ENCODE measurements around the gene DLG5.

DLG5 gene

GRCh38 chr10:77926566-77927401 is at the start of gene DLG5 (continued):
- TF ChIP-seq TRIM28 (IDR thresholded peaks at IDR 0.05; ENCODE audit: borderline replicate concordance, low read length) (no peak), ZFP37 (tag by site-specific recombination; IDR thresholded peaks at IDR 0.05) (no peak), ZNF114 (tag by site-specific recombination; IDR thresholded peaks at IDR 0.05) (no peak), ZNF792 (tag by site-specific recombination; IDR thresholded peaks at IDR 0.05) (no peak)

GRCh38 chr10:77975086-77975666 is 48.6 kb upstream of the DLG5 start:
- no peak overlapping the region for H3K27ac ChIP-seq (ENCODE audit: extremely low read depth, low read depth, low read length)
- TF ChIP-seq ZNF600 (tag by site-specific recombination; IDR thresholded peaks at IDR 0.05) (0 out of 2 replicates have a peak, but pooled peaks have one; percentile 16), ZBTB7A (tag by site-specific recombination; IDR thresholded peaks at IDR 0.05; ENCODE audit: low read depth) (no peak), ZIC2 (tag by site-specific recombination; IDR thresholded peaks at IDR 0.05) (peak; percentile 9; the same call in 1 of the 2 replicates)
- H3K4me3 ChIP-seq (ENCODE audit: low read depth, low read length), result no peak overlapping the region
- H3K4me1 ChIP-seq (ENCODE audit: control insufficient read depth, insufficient read depth, low read length), result no peaks in the 10 kb centered on the region
- ChIA-PET POLR2A (interaction anchor here (0.6 kb wide), 1 partner anchor 45 kb away, joined by 3 read pairs; no protein-coding TSS in a partner anchor), CTCF (interaction anchor here (0.6 to 1.9 kb wide), 12 partner anchors 8 to 130 kb away, joined by 3 to 13 read pairs (median 4); no protein-coding TSS in a partner anchor)
- no peaks in the 10 kb centered on the region for H3K9me3 ChIP-seq (ENCODE audit: control insufficient read depth, insufficient read depth, low read depth, low read length)
- H3K36me3 ChIP-seq (ENCODE audit: control insufficient read depth in 2 of 2, insufficient read depth in 1 of 2, low read length in 2 of 2), result peaks cover 21 to 47% of the 10 kb centered on the region in 2 experiments

GRCh38 chr10:77974396-77975074 is 48.0 kb upstream of the DLG5 start:
- no peak for TF ChIP-seq MYNN (tag by site-specific recombination; IDR thresholded peaks at IDR 0.05; ENCODE audit: borderline replicate concordance)
- no peak for TF ChIP-seq ZNF623 (tag by site-specific recombination; IDR thresholded peaks at IDR 0.05)
- peak; percentile 23 for TF ChIP-seq ZNF654 (tag by site-specific recombination; IDR thresholded peaks at IDR 0.05; ENCODE audit: low read depth)
- Histone ChIP-seq H3K27ac (ENCODE audit: extremely low read depth, low read depth, low read length) (no peak overlapping the region), H3K9me3 (ENCODE audit: control insufficient read depth, insufficient read depth, low read depth, low read length) (no peaks in the 10 kb centered on the region), H3K4me3 (ENCODE audit: low read depth, low read length) (no peak overlapping the region), H3K4me1 (ENCODE audit: control insufficient read depth, insufficient read depth, low read length) (no peaks in the 10 kb centered on the region), H3K36me3 (ENCODE audit: control insufficient read depth in 2 of 2, insufficient read depth in 1 of 2, low read length in 2 of 2) (peaks cover 16 to 41% of the 10 kb centered on the region in 2 experiments)
- ChIA-PET POLR2A (no interaction called here), CTCF (interaction anchor here (0.6 to 1.9 kb wide), 15 partner anchors 9 to 149 kb away, joined by 3 to 13 read pairs (median 3); no protein-coding TSS in a partner anchor)

- H3K27ac ChIP-seq (ENCODE audit: extremely low read depth, low read depth, low read length), result no peak overlapping the region
- POLR2A ChIA-PET, result no interaction called here
- peaks cover 10 to 31% of the 10 kb centered on the region in 2 experiments for H3K36me3 ChIP-seq (ENCODE audit: control insufficient read depth in 2 of 2, insufficient read depth in 1 of 2, low read length in 2 of 2)
- no peak overlapping the region for H3K4me3 ChIP-seq (ENCODE audit: low read depth, low read length)
- CTCF ChIA-PET, result interaction anchor here (0.6 to 1.1 kb wide), 5 partner anchors 67 to 397 kb away, joined by 3 to 7 read pairs (median 3); no protein-coding TSS in a partner anchor
- no peaks in the 10 kb centered on the region for H3K9me3 ChIP-seq (ENCODE audit: control insufficient read depth, insufficient read depth, low read depth, low read length)
- no peaks in the 10 kb centered on the region for H3K4me1 ChIP-seq (ENCODE audit: control insufficient read depth, insufficient read depth, low read length)
- TF ChIP-seq HIC1 (tag by site-specific recombination; IDR thresholded peaks at IDR 0.05), result no peak
- no peak for TF ChIP-seq MZF1 (tag by site-specific recombination; IDR thresholded peaks at IDR 0.05; ENCODE audit: borderline replicate concordance)
- no peak for TF ChIP-seq ZNF341 (tag by site-specific recombination; IDR thresholded peaks at IDR 0.05; ENCODE audit: low read depth)
- no peak for TF ChIP-seq ZNF704 (tag by site-specific recombination; IDR thresholded peaks at IDR 0.05)
- TF ChIP-seq ZNF747 (tag by site-specific recombination; IDR thresholded peaks at IDR 0.05), result no peak
- no peak for TF ChIP-seq ZNF501 (tag by site-specific recombination; IDR thresholded peaks at IDR 0.05)
- TF ChIP-seq ZFP37 (tag by site-specific recombination; IDR thresholded peaks at IDR 0.05), result no peak
- no peak for TF ChIP-seq ZBTB44 (tag by site-specific recombination; IDR thresholded peaks at IDR 0.05)
- no peak for TF ChIP-seq ZNF626 (tag by site-specific recombination; IDR thresholded peaks at IDR 0.05)
- no peak for TF ChIP-seq ZSCAN5A (tag by site-specific recombination; IDR thresholded peaks at IDR 0.05)
- no peak for TF ChIP-seq ZXDB (tag by site-specific recombination; IDR thresholded peaks at IDR 0.05)
These were observed 46.7 kb upstream of the DLG5 start for GRCh38 chr10:77973276-77973675.

Data from HEK293 (cell line).